ENCODE results near the gene OGA.

- no peak for TF ChIP-seq CTCF (IDR thresholded peaks at IDR 0.05)
- no peak for TF ChIP-seq POLR2A (IDR thresholded peaks at IDR 0.05)
Observed at GRCh38 chr10:101818872-101819633, 809 bp upstream of the OGA start.
